ENCODE results near the gene CDH3.
"Not testable (repeated sequence)": the region's sequence is repeated elsewhere in the genome, so short reads cannot be mapped to it uniquely, and the experiment has no call there.

Gene CDH3

GRCh38 chr16:68715471-68715870 is 70.4 kb downstream of the CDH3 start:
- Histone ChIP-seq H3K4me2 (ENCODE audit: low read length) (no peak overlapping the region), H3K4ac (ENCODE audit: low read depth, low read length) (no peak overlapping the region), H2AK5ac (ENCODE audit: low read length) (no peak overlapping the region), H3K79me2 (ENCODE audit: control insufficient read depth, insufficient read depth, low read length) (no peaks in the 10 kb centered on the region), H3K27me3 (ENCODE audit: insufficient read depth, low read length, poor library complexity) (no peaks in the 10 kb centered on the region), H2BK120ac (ENCODE audit: low read depth, low read length) (no peak overlapping the region), H3K27ac (ENCODE audit: low read depth, low read length) (no peak overlapping the region), H3K18ac (ENCODE audit: low read length) (no peak overlapping the region), H4K8ac (ENCODE audit: low read depth, low read length) (no peak overlapping the region), H3K4me3 (ENCODE audit: low read length) (no peak overlapping the region), H3K79me1 (ENCODE audit: low read length) (no peaks in the 10 kb centered on the region), H3K23ac (ENCODE audit: low read length) (no peak overlapping the region), H3K36me3 (ENCODE audit: control insufficient read depth, insufficient read depth, low read length) (no peaks in the 10 kb centered on the region), H2BK15ac (replicated peaks; ENCODE audit: low read depth) (no peak overlapping the region), H3K9ac (ENCODE audit: low read length) (no peak overlapping the region), H3K4me1 (ENCODE audit: control insufficient read depth, low read depth, low read length) (no peaks in the 10 kb centered on the region), H2BK5ac (ENCODE audit: low read length) (no peak overlapping the region), H3K56ac (ENCODE audit: low read length) (no peak overlapping the region), H4K5ac (ENCODE audit: low read length) (no peak overlapping the region)
- DNase-seq, result no peak
- no CpG with 5 or more reads among the region's 5 CpGs for WGBS (ENCODE audit: extremely low coverage, insufficient coverage, low lambda C conversion rate)

GRCh38 chr16:68716516-68716915 is 71.4 kb downstream of the CDH3 start:
- H3K18ac ChIP-seq (ENCODE audit: low read length); H3K4ac ChIP-seq (ENCODE audit: low read depth, low read length); H4K5ac ChIP-seq (ENCODE audit: low read length); H2AK5ac ChIP-seq (ENCODE audit: low read length); H3K79me1 ChIP-seq (ENCODE audit: low read length); H3K36me3 ChIP-seq (ENCODE audit: control insufficient read depth, insufficient read depth, low read length); H3K9ac ChIP-seq (ENCODE audit: low read length); H2BK120ac ChIP-seq (ENCODE audit: low read depth, low read length); H2BK5ac ChIP-seq (ENCODE audit: low read length); H3K4me2 ChIP-seq (ENCODE audit: low read length); H3K27me3 ChIP-seq (ENCODE audit: insufficient read depth, low read length, poor library complexity); DNase-seq; H3K4me3 ChIP-seq (ENCODE audit: low read length); H3K79me2 ChIP-seq (ENCODE audit: control insufficient read depth, insufficient read depth, low read length); H3K56ac ChIP-seq (ENCODE audit: low read length); H4K8ac ChIP-seq (ENCODE audit: low read depth, low read length); H3K23ac ChIP-seq (ENCODE audit: low read length); H3K27ac ChIP-seq (ENCODE audit: low read depth, low read length); H2BK15ac ChIP-seq (replicated peaks; ENCODE audit: low read depth); H3K4me1 ChIP-seq (ENCODE audit: control insufficient read depth, low read depth, low read length): not testable (repeated sequence)
- no CpG with 5 or more reads among the region's 4 CpGs for WGBS (ENCODE audit: extremely low coverage, insufficient coverage, low lambda C conversion rate)

GRCh38 chr16:68717684-68718083 is 72.6 kb downstream of the CDH3 start:
- Histone ChIP-seq H3K4me2 (ENCODE audit: low read length) (no peak overlapping the region), H4K8ac (ENCODE audit: low read depth, low read length) (no peak overlapping the region), H3K23ac (ENCODE audit: low read length) (no peak overlapping the region), H3K79me2 (ENCODE audit: control insufficient read depth, insufficient read depth, low read length) (no peaks in the 10 kb centered on the region), H3K79me1 (ENCODE audit: low read length) (no peaks in the 10 kb centered on the region), H2BK5ac (ENCODE audit: low read length) (no peak overlapping the region), H3K27me3 (ENCODE audit: insufficient read depth, low read length, poor library complexity) (no peaks in the 10 kb centered on the region), H3K36me3 (ENCODE audit: control insufficient read depth, insufficient read depth, low read length) (no peaks in the 10 kb centered on the region), H3K4ac (ENCODE audit: low read depth, low read length) (no peak overlapping the region), H3K4me3 (ENCODE audit: low read length) (no peak overlapping the region), H3K18ac (ENCODE audit: low read length) (no peak overlapping the region), H3K9ac (ENCODE audit: low read length) (no peak overlapping the region), H3K4me1 (ENCODE audit: control insufficient read depth, low read depth, low read length) (no peaks in the 10 kb centered on the region), H3K56ac (ENCODE audit: low read length) (no peak overlapping the region), H2BK15ac (replicated peaks; ENCODE audit: low read depth) (no peak overlapping the region), H4K5ac (ENCODE audit: low read length) (no peak overlapping the region), H3K27ac (ENCODE audit: low read depth, low read length) (no peak overlapping the region), H2BK120ac (ENCODE audit: low read depth, low read length) (no peak overlapping the region), H2AK5ac (ENCODE audit: low read length) (no peak overlapping the region)
- WGBS (ENCODE audit: extremely low coverage, insufficient coverage, low lambda C conversion rate), result no CpG with 5 or more reads among the region's 4 CpGs
- DNase-seq, result no peak

GRCh38 chr16:68718590-68718989 is 73.5 kb downstream of the CDH3 start:
- no peak overlapping the region for H3K4me3 ChIP-seq (ENCODE audit: low read length)
- H2BK15ac ChIP-seq (replicated peaks; ENCODE audit: low read depth), result no peak overlapping the region
- H3K18ac ChIP-seq (ENCODE audit: low read length), result no peak overlapping the region
- DNase-seq, result no peak
- H3K27ac ChIP-seq (ENCODE audit: low read depth, low read length), result no peak overlapping the region
- H4K5ac ChIP-seq (ENCODE audit: low read length), result no peak overlapping the region
- no peaks in the 10 kb centered on the region for H3K4me1 ChIP-seq (ENCODE audit: control insufficient read depth, low read depth, low read length)
- WGBS (ENCODE audit: extremely low coverage, insufficient coverage, low lambda C conversion rate), result no CpG with 5 or more reads among the region's 9 CpGs
- H3K36me3 ChIP-seq (ENCODE audit: control insufficient read depth, insufficient read depth, low read length), result no peaks in the 10 kb centered on the region
- no peak overlapping the region for H2BK5ac ChIP-seq (ENCODE audit: low read length)
- H2BK120ac ChIP-seq (ENCODE audit: low read depth, low read length), result no peak overlapping the region
- H4K8ac ChIP-seq (ENCODE audit: low read depth, low read length), result no peak overlapping the region
- H3K79me1 ChIP-seq (ENCODE audit: low read length), result no peaks in the 10 kb centered on the region
- H3K23ac ChIP-seq (ENCODE audit: low read length), result no peak overlapping the region
- no peak overlapping the region for H3K56ac ChIP-seq (ENCODE audit: low read length)
- H2AK5ac ChIP-seq (ENCODE audit: low read length), result no peak overlapping the region
- no peaks in the 10 kb centered on the region for H3K79me2 ChIP-seq (ENCODE audit: control insufficient read depth, insufficient read depth, low read length)
- no peaks in the 10 kb centered on the region for H3K27me3 ChIP-seq (ENCODE audit: insufficient read depth, low read length, poor library complexity)
- no peak overlapping the region for H3K4ac ChIP-seq (ENCODE audit: low read depth, low read length)
- H3K9ac ChIP-seq (ENCODE audit: low read length), result no peak overlapping the region
- no peak overlapping the region for H3K4me2 ChIP-seq (ENCODE audit: low read length)

- Histone ChIP-seq H4K5ac (ENCODE audit: low read length) (no peak overlapping the region), H3K4me1 (ENCODE audit: control insufficient read depth, low read depth, low read length) (no peaks in the 10 kb centered on the region), H2BK120ac (ENCODE audit: low read depth, low read length) (no peak overlapping the region), H2AK5ac (ENCODE audit: low read length) (no peak overlapping the region), H3K18ac (ENCODE audit: low read length) (no peak overlapping the region), H3K27me3 (ENCODE audit: insufficient read depth, low read length, poor library complexity) (no peaks in the 10 kb centered on the region), H3K79me1 (ENCODE audit: low read length) (no peaks in the 10 kb centered on the region), H3K36me3 (ENCODE audit: control insufficient read depth, insufficient read depth, low read length) (no peaks in the 10 kb centered on the region), H3K4ac (ENCODE audit: low read depth, low read length) (no peak overlapping the region), H3K4me2 (ENCODE audit: low read length) (no peak overlapping the region), H3K56ac (ENCODE audit: low read length) (no peak overlapping the region), H2BK15ac (replicated peaks; ENCODE audit: low read depth) (no peak overlapping the region), H3K9ac (ENCODE audit: low read length) (no peak overlapping the region), H3K27ac (ENCODE audit: low read depth, low read length) (no peak overlapping the region), H3K4me3 (ENCODE audit: low read length) (no peak overlapping the region), H3K79me2 (ENCODE audit: control insufficient read depth, insufficient read depth, low read length) (no peaks in the 10 kb centered on the region), H4K8ac (ENCODE audit: low read depth, low read length) (no peak overlapping the region), H3K23ac (ENCODE audit: low read length) (no peak overlapping the region), H2BK5ac (ENCODE audit: low read length) (no peak overlapping the region)
- no CpG with 5 or more reads among the region's 2 CpGs for WGBS (ENCODE audit: extremely low coverage, insufficient coverage, low lambda C conversion rate)
- DNase-seq, result no peak
Measured at GRCh38 chr16:68719993-68720489, 74.9 kb downstream of the CDH3 start.

All from mesendoderm (in vitro differentiated cells).